GM21528 (cell line): ENCODE results near the gene EFHB.
"Not testable (repeated sequence)": the region's sequence is repeated elsewhere in the genome, so short reads cannot be mapped to it uniquely, and the experiment has no call there.

Experiments used
- ATAC-seq: cut with Tn5 transposase; IDR thresholded peaks from one replicate; pipeline ENCODE4 v1.9.1; 2021; ENCODE audit warnings: mild to moderate bottlenecking, moderate library complexity; ENCODE audit not compliant: unreplicated experiment, low FRiP score

The EFHB gene

GRCh38 chr3:19934098-19934566 is at the start of gene EFHB:
TSS of gene EFHB (minus strand) at chr3:19934217. CDS start at chr3:19934018, 199 bp downstream.
- no peak for ATAC-seq

DNA sequence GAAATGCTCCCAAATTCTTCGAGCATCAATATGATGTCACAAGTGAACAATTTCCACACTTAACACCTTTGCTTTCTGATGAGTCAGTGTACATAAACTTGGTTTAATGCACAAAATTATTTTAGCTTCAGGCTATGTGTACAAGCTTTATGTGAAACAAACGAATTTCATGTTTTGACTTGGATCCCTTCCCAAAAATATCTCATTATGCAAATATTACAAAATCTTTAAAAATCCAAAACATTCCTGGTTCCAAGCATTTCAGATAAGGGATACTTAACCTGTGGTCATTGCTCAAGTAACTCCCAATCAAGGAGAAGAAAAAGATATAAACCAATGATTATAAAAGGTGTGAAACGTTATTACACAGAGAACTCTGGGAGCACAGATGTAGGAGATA is 38.0 kb upstream of the EFHB start:
- ATAC-seq, result no peak

- no peak for ATAC-seq
These were observed 36.3 kb upstream of the EFHB start for GRCh38 chr3:19970327-19970726.

GRCh38 chr3:19967812-19968211 is 33.8 kb upstream of the EFHB start:
- no peak for ATAC-seq

DNA sequence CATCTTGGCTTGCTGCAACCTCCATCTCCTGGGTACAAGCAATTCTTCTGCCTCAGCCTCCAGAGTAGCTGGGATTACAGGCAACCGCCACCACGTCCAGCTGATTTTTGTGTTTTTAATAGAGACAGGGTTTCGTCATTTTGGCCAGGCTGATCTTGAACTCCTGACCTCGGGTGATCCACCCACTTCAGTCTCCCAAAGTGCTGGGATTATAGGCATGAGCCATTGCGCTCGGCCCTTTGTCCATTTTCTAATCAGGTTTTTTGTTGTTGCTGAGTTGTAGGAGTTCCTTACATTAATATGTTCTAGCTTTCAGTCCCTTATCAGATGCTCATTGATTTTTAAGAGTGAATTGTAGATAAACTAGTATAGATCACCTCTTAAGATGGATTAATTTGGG is 33.2 kb upstream of the EFHB start:
- ATAC-seq, result no peak

DNA sequence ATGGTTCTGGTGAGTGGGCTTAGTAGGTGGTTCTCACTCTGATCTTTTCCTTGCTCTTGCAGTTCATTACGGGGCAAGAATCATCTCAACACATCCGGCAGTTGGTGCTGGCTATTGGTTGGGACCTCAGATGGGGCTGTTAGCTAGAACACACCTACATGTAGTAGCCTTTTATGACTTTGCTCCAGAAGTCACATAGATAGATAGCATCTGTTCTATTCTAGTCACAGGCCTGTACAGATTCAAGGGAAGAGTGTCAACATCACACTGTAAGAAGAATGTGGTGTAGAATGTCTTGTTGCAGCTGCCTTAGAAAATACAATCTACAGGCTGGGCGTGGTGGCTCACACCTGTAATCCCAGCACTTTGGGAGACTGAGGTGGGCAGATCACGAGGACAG is 27.9 kb upstream of the EFHB start:
- ATAC-seq, result no peak

GRCh38 chr3:19960696-19961095 is 26.7 kb upstream of the EFHB start:
- no peak for ATAC-seq

GRCh38 chr3:19959505-19959904 is 25.5 kb upstream of the EFHB start:
- ATAC-seq, result no peak

DNA sequence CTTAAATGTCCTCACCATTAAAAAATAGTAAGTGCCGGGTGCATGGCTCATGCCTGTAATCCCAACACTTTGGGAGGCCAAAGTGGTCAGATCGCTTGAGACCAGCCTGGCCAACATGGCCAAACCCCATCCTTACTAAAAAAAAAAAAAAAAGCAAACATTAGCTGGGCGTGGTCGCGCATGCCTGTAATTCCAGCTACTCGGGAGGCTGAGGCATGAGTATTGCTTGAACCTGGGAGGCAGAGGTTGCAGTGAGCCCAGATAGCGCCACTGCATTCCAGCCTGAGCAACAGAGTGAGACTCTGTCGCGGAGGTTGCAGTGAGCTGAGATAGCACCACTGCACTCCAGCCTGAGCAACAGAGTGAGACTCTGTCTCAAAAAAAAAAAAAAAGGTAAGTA is 23.3 kb upstream of the EFHB start:
- not testable (repeated sequence) for ATAC-seq

DNA sequence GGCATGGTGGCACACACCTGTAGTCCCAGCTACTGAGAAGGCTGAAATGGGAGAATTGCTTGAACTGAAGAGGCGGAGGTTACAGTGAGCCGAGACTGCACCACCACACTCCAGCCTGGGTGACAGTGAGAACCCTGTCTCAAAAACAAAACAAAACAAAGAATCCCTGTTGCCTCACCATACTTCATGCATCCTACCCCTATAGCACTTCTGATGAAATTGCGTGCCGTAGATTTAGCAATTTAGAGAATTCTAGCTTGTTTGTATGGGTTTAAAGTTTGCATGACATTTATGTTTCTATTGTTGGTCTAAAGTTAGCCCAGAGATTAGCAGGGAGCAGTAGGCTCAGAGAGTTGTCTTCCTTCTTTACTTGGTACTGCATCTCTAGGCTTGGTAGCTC is 20.7 kb upstream of the EFHB start:
- no peak for ATAC-seq

GRCh38 chr3:19950316-19950715 is 16.3 kb upstream of the EFHB start:
- no peak for ATAC-seq

DNA sequence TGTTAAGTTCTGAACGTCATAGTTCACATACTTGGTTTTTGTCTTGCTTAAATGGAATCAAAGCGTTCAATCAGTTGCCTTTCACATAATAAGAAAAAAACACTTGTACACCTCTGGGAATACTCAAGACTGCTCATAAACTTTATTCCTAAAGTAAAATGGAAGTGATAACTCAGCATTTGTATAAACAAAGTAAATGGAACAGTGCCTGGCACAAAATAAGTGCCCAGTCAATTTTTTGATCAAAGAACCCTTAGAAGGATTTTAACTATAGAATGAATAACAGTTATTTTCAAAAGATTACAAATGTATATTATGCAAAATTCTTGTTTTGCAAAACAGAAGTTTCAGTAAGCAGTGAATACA is 14.2 kb upstream of the EFHB start:
- ATAC-seq, result no peak

GRCh38 chr3:19947549-19948225 is 13.7 kb upstream of the EFHB start:
- peak; percentile 23 for ATAC-seq

DNA sequence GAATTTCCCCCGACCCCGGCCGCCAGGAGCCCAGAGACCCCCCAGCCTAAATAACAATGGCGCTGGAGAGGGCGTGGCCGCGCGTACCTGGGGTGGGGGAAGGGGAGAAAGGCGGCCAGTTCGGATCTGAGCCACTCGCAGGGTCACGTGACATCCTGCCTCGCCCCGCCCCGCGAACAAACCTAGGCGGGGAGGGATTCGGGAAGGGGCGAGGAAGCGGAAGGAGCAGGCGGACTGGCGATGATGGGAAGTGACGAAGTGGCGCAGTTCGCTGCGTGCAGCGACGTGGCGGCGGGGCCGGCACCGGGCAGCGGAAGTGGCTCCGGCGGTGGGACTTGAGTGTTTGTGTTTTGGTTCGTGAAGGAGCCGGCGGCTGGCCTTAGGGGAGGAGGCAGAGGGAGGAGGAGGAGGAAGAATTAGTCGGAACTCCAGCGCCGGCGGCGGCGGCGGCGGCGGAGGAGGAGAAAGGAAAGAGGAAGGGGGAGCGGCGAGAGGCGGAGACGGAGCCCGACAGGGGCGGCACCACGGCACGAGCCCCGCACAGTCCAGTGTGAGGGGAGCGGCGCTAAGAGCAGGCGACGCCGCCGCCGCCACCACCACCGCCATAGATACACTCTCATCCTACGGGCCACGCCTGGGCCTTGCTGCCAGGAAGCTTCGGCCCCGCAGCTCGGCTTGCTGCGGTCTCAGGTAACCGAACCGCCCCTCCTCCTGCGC is 13.0 kb upstream of the EFHB start, which contains the start of gene RAB5A:
TSS of gene RAB5A (plus strand) at position 266 of the 717 bp plus-strand sequence. CDS start 3,802 bp downstream, outside the sequence.
- ATAC-seq, result peak; percentile 97

DNA sequence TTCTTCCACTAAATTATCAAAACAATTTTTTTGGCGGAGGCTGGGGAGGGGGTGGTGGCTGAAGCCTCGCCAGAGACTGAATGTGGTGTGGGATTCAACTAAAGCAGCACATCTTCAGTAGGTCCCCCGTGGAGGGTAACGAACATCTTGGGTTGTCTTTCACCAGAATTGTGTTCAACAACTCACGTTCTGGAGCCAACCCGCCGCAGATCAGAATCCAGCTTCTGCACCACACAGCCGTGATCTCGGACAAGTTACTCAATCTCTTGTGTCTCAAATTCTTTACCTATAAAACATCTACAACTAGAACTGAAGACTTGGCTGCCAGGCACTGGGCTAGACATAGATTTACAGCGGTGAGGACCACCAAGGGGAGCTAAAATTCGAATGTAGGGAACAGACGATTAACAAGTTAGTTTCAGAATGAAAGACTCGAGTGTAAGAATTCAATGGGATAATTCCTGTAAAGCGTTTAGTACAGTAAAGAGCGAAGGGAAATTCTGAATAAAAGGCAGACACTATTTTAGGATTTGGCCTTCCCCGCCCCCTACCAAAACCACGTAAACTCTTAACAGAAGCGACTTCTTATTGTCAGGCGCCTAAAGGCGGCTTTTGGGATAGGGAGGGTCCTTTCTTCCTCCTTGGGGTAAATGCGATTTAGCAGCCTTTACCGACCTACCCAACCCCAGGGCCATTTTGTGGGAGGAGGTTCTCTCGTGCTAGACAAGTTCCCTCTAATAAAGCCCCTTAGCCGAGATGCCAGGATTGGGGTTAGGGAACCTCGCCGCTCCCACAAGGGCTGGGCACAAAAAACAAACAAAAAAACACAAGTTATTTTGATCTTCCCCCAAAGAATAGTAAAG is 12.2 kb upstream of the EFHB start:
- peak; percentile 15 for ATAC-seq

GRCh38 chr3:19945534-19945933 is 11.5 kb upstream of the EFHB start:
- no peak for ATAC-seq

- no peak for ATAC-seq
These were observed 6.6 kb upstream of the EFHB start for GRCh38 chr3:19940643-19941042.

DNA sequence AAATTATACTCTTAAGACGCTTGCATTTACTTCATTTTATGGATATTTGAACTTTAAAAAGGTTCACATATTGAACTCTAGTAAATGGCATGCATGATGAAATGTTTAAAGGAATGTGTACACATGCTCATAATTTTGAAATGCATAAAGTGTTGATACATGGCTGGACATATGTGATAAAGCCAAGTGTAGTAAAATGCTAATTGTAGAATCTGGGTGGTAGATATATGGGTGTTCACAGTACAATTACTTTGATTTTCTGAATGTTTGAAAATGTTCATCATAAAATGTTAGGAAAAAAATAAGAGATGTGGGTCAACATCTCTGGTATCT is 4.2 kb upstream of the EFHB start:
- ATAC-seq, result no peak

DNA sequence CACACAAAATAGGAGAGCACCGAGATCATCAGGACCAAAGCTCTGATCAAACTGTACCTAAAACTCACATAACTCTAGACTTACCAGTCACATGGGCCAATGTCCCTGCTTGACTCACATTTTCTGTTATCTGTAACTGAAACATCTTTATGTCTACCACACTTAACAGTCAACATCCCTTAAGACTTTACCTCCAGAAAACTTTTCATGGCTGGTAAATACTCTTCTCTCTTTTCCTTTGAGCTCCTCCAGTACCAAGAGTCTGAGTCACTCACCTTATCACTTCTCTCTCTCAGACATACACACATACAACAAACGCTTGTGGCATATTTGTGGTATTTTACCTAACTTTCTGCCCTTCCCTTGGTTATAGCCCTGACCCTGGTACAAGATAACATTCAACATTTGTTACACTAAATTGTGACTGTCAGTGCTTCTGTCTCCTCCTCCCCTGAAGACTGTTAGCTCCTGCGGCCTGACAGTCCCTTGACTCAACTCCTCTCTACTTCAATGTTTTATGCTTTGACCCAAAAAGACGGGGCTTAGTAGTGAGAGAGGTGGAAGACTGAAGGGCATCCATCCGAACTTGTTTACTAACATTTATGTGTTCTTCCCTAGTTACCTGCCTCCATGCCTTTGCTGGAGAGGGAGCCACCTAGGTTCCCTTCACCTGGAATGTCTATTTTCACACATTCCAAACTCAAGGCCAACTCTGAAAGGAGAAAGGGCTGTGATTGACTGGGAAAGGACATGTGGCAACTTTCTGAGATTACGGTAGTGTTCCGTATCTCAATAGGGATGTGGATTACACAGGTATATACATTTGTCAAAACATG is 3.7 kb upstream of the EFHB start:
- no peak for ATAC-seq

DNA sequence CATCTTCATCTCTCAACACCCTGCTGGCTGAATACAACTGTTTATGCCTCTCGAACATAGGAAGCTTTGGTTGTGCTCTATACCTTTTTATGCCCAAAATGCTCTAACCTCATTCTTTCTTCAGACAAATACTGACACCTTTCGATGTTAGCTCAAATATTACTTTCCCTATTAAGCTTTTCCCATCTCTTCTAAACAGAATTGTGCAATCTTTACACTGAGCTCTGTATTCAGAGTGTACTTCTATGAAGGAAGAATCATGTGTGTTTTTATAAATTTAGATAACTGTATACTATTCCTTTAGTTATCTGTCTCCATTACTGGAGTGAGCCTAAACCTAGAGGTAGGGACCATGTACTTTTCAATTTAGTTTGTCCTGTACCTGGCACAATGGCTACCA is 1.6 kb downstream of the EFHB start:
- no peak for ATAC-seq
